HepG2 (cell line): ENCODE data around the gene MPV17L2. TPM values are rescaled to one million over a fixed set of nuclear protein-coding genes. Genes with fewer than 3 reads are reported as not detected.

Source experiments
- GABPB1 ChIP-seq: IDR thresholded peaks from 2 replicates; pipeline ENCODE4 v1.6.1; 2016; ENCODE audit warnings: mild to moderate bottlenecking, missing genetic modification reagents, moderate library complexity, missing compliant biosample characterization
- GATA4 ChIP-seq: sonication (generic); IDR thresholded peaks from 2 replicates; pipeline ENCODE4 v1.6.1; 2016; ENCODE audit warnings: antibody characterized with exemption, low read depth, borderline replicate concordance
- GTF3A ChIP-seq: sonication (generic); formaldehyde crosslinking; conservative IDR thresholded peaks from 2 replicates; pipeline ENCODE4 v1.4.0; 2020; ENCODE audit warnings: mild to moderate bottlenecking, missing genetic modification reagents
- JUND ChIP-seq: sonication (generic); formaldehyde crosslinking; IDR thresholded peaks from 2 replicates; pipeline ENCODE4 v1.8.0; 2022; ENCODE audit warnings: mild to moderate bottlenecking, missing genetic modification reagents
- MEF2D ChIP-seq: sonication (generic); formaldehyde crosslinking; IDR thresholded peaks from 2 replicates; pipeline ENCODE4 v1.5.1; 2020; ENCODE audit warnings: mild to moderate bottlenecking, missing genetic modification reagents
- MEIS2 ChIP-seq: sonication (generic); formaldehyde crosslinking; IDR thresholded peaks from 2 replicates; pipeline ENCODE4 v1.9.0; 2021; ENCODE audit warnings: mild to moderate bottlenecking, missing genetic modification reagents
- RARA ChIP-seq: IDR thresholded peaks from 2 replicates; pipeline ENCODE4 v1.6.1; 2016; ENCODE audit warnings: missing genetic modification reagents, missing compliant biosample characterization
- SATB2 ChIP-seq: sonication (generic); formaldehyde crosslinking; IDR thresholded peaks from 2 replicates; pipeline ENCODE4 v1.5.0; 2020; ENCODE audit warnings: missing genetic modification reagents
- SP4 ChIP-seq: sonication (generic); formaldehyde crosslinking; IDR thresholded peaks from 2 replicates; pipeline ENCODE4 v1.8.1; 2023; ENCODE audit warnings: mild to moderate bottlenecking, missing genetic modification reagents
- SPEN ChIP-seq: sonication (generic); formaldehyde crosslinking; IDR thresholded peaks from 2 replicates; pipeline ENCODE4 v1.5.1; 2020; ENCODE audit warnings: low read depth, mild to moderate bottlenecking, missing genetic modification reagents
- TSC22D2 ChIP-seq: sonication (generic); formaldehyde crosslinking; IDR thresholded peaks from 2 replicates; pipeline ENCODE4 v1.5.1; 2020; ENCODE audit warnings: missing genetic modification reagents, mild to moderate bottlenecking, borderline replicate concordance
- ZNF546 ChIP-seq: sonication (generic); formaldehyde crosslinking; conservative IDR thresholded peaks from 2 replicates; pipeline ENCODE4 v1.8.1; 2023; ENCODE audit warnings: mild to moderate bottlenecking, missing genetic modification reagents
- ZNF563 ChIP-seq: sonication (generic); formaldehyde crosslinking; IDR thresholded peaks from 2 replicates; pipeline ENCODE4 v1.8.0; 2022; ENCODE audit warnings: mild to moderate bottlenecking, moderate library complexity, missing genetic modification reagents
- ZNF569 ChIP-seq: sonication (generic); formaldehyde crosslinking; IDR thresholded peaks from 2 replicates; pipeline ENCODE4 v1.5.0; 2020; ENCODE audit warnings: mild to moderate bottlenecking, missing genetic modification reagents, moderate library complexity, borderline replicate concordance
- ZNF607 ChIP-seq: sonication (generic); formaldehyde crosslinking; IDR thresholded peaks from 2 replicates; pipeline ENCODE4 v1.5.1; 2020; ENCODE audit warnings: missing genetic modification reagents, mild to moderate bottlenecking, borderline replicate concordance
- polyA plus RNA-seq, 8 experiments: library from polyadenylated mRNA; depleted of rRNA in 3 of 8; stranded (reverse) in 7 of 8; unstranded in 1 of 8; fragments of >200 nt; fragmentation: Illumina TruSeq in 4 of 8; extraction: Trizol in 4 of 8; gene quantifications; 2 replicates each; pipeline versions ENCODE4 v1.2.1 to v1.2.3, GENCODE V29; 2011 to 2016; ENCODE audit warnings: low read depth in 4 of 8, missing spikeins in 1 of 8, mixed read lengths in 1 of 8; ENCODE audit not compliant: insufficient read depth in 1 of 8
- total RNA-seq, 5 experiments: library from RNA; depleted of rRNA; stranded (reverse); fragments of >200 nt; fragmentation: Illumina TruSeq; extraction: Trizol; gene quantifications; 2 replicates each; pipeline ENCODE4 v1.2.3, GENCODE V29; 2016; ENCODE audit warnings: low read depth in 1 of 5
- TF ChIP-seq, protein P1 (sequence below): sonication (generic); formaldehyde crosslinking; IDR thresholded peaks from 2 replicates; pipeline ENCODE4 v1.5.1; 2020; ENCODE audit warnings: mild to moderate bottlenecking, missing genetic modification reagents
- TF ChIP-seq, protein P2 (sequence below): sonication (generic); formaldehyde crosslinking; IDR thresholded peaks from 2 replicates; pipeline ENCODE4 v1.9.0; 2021; ENCODE audit warnings: missing genetic modification reagents, borderline replicate concordance
- TF ChIP-seq, protein P3 (sequence below): sonication (generic); formaldehyde crosslinking; IDR thresholded peaks from 2 replicates; pipeline ENCODE4 v1.5.1; 2020; ENCODE audit warnings: missing genetic modification reagents, mild to moderate bottlenecking, borderline replicate concordance
- TF ChIP-seq, protein P4 (sequence below): sonication (generic); formaldehyde crosslinking; IDR thresholded peaks from 2 replicates; pipeline ENCODE4 v1.5.0; 2020; ENCODE audit warnings: mild to moderate bottlenecking, missing genetic modification reagents, borderline replicate concordance
- TF ChIP-seq, protein P5 (sequence below), 2 experiments: fragments of 450-650 bp in 1 of 2; sonication (generic) in 1 of 2; formaldehyde crosslinking; IDR thresholded peaks; 2 replicates each; pipeline versions ENCODE4 v1.5.0 to v1.8.0; 2020 to 2022; ENCODE audit warnings: mild to moderate bottlenecking in 1 of 2, missing genetic modification reagents in 1 of 2

Gene MPV17L2
- total and polyA plus RNA-seq, 2 of the 13 experiments (the other 11 are each of a cell fraction or from before 2014, with no cell fraction given), result 13.6 to 16.7 TPM

DNA sequence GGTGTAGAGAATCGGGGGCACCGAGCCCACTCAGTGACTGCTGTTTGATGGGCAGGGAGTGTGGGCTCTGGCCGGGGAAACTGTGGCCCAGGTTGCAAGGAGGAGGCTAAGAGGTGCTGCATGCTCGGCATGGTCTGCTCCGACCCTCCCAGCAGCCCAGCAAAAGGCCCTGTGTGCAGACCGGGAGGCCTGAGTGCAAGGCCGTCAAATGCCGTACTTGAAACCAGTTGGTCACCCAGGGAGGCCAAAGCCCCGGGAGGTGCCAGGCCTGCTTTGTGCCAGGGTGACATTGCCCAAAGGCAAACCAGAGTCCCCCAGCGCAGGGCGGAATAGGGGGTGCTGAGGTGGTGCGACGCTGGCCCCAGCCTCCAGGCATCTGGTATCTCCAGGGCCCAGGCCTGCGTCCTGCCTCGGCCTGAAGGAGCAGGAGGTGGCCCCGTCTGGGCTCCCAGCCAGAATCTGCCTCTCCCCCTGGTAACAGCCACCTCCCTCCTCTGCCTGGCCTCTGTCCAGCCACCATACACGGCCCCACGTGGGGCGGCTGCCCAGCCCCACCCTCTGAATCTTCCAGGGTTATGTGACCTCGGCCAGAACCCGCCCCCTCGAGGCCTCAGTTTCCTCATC, 36.1 kb upstream of the MPV17L2 start (continued):
- TF ChIP-seq, protein P1, sequence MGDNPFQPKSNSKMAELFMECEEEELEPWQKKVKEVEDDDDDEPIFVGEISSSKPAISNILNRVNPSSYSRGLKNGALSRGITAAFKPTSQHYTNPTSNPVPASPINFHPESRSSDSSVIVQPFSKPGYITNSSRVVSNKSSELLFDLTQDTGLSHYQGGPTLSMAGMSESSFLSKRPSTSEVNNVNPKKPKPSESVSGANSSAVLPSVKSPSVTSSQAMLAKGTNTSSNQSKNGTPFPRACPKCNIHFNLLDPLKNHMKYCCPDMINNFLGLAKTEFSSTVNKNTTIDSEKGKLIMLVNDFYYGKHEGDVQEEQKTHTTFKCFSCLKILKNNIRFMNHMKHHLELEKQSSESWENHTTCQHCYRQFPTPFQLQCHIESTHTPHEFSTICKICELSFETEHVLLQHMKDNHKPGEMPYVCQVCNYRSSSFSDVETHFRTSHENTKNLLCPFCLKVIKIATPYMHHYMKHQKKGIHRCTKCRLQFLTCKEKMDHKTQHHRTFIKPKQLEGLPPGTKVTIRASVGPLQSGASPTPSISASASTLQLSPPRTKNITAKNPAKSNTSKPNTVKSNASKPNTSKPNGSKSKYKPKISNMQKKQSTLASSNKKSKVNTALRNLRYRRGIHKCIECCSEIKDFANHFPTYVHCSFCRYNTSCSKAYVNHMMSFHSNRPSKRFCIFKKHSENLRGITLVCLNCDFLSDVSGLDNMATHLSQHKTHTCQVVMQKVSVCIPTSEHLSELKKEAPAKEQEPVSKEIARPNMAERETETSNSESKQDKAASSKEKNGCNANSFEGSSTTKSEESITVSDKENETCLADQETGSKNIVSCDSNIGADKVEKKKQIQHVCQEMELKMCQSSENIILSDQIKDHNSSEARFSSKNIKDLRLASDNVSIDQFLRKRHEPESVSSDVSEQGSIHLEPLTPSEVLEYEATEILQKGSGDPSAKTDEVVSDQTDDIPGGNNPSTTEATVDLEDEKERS, result no peak
- TF ChIP-seq SP4 (CRISPR knock-in tag) (no peak), ZNF569 (no peak), TSC22D2 (CRISPR knock-in tag) (no peak), SPEN (no peak), MEIS2 (CRISPR knock-in tag) (no peak), ZNF607 (CRISPR knock-in tag) (no peak), GTF3A (no peak), RARA (CRISPR knock-in tag) (no peak), ZNF546 (CRISPR knock-in tag) (no peak), JUND (CRISPR knock-in tag) (no peak), MEF2D (CRISPR knock-in tag) (no peak), GATA4 (no peak), ZNF563 (no peak), SATB2 (no peak), GABPB1 (no peak; the same call in 1 of the 2 replicates)
- TF ChIP-seq, protein P2, sequence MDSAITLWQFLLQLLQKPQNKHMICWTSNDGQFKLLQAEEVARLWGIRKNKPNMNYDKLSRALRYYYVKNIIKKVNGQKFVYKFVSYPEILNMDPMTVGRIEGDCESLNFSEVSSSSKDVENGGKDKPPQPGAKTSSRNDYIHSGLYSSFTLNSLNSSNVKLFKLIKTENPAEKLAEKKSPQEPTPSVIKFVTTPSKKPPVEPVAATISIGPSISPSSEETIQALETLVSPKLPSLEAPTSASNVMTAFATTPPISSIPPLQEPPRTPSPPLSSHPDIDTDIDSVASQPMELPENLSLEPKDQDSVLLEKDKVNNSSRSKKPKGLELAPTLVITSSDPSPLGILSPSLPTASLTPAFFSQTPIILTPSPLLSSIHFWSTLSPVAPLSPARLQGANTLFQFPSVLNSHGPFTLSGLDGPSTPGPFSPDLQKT (CRISPR knock-in tag), result no peak
- TF ChIP-seq, protein P3, sequence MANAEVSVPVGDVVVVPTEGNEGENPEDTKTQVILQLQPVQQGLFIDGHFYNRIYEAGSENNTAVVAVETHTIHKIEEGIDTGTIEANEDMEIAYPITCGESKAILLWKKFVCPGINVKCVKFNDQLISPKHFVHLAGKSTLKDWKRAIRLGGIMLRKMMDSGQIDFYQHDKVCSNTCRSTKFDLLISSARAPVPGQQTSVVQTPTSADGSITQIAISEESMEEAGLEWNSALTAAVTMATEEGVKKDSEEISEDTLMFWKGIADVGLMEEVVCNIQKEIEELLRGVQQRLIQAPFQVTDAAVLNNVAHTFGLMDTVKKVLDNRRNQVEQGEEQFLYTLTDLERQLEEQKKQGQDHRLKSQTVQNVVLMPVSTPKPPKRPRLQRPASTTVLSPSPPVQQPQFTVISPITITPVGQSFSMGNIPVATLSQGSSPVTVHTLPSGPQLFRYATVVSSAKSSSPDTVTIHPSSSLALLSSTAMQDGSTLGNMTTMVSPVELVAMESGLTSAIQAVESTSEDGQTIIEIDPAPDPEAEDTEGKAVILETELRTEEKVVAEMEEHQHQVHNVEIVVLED, result no peak
- TF ChIP-seq, protein P4, sequence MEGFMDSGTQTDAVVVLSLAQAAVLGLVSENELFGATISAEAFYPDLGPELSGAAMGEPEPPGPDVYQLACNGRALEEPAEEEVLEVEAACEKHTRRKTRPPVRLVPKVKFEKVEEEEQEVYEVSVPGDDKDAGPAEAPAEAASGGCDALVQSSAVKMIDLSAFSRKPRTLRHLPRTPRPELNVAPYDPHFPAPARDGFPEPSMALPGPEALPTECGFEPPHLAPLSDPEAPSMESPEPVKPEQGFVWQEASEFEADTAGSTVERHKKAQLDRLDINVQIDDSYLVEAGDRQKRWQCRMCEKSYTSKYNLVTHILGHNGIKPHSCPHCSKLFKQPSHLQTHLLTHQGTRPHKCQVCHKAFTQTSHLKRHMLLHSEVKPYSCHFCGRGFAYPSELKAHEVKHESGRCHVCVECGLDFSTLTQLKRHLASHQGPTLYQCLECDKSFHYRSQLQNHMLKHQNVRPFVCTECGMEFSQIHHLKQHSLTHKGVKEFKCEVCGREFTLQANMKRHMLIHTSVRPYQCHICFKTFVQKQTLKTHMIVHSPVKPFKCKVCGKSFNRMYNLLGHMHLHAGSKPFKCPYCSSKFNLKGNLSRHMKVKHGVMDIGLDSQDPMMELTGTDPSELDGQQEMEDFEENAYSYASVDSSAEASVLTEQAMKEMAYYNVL (CRISPR knock-in tag), result no peak; the same call in 1 of the 2 replicates
- TF ChIP-seq, protein P5, sequence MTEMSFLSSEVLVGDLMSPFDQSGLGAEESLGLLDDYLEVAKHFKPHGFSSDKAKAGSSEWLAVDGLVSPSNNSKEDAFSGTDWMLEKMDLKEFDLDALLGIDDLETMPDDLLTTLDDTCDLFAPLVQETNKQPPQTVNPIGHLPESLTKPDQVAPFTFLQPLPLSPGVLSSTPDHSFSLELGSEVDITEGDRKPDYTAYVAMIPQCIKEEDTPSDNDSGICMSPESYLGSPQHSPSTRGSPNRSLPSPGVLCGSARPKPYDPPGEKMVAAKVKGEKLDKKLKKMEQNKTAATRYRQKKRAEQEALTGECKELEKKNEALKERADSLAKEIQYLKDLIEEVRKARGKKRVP (CRISPR knock-in tag; IDR thresholded peaks at IDR 0.05), result no peak
